Measurements from ENCODE around the gene SPTBN1. TPM values are rescaled to one million over a fixed set of nuclear protein-coding genes. Genes with fewer than 3 reads are reported as not detected.

SPTBN1 gene
- total and polyA plus RNA-seq, 3 donors from 2014 or later = 143 to 366 (median 278) TPM

GRCh38 chr2:54619660-54620231 is 163.6 kb downstream of the SPTBN1 start:
- intact Hi-C loops (cut with DNase I; ENCODE audit: low total_unique reads) = no loop called here

DNA sequence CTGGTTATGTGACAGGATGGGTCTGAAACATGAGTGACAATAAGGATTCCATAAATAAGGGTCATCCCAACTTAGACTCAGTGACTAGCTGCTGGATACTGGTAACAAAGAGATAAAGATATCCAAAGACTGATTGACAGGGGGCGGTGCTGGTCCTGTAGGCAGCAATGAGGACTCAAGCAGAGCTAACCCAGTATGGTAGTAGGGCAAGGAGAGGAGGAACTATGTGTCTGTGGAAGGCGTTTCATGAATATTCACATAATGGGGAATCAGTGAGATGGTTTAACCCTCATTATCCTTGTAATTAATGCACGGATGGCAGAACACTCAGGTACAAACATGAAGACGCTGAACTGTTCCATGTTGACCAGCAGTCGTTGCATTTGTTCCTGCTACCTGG is 164.8 kb downstream of the SPTBN1 start:
- no peaks in the 10 kb centered on the region for H3K36me3 ChIP-seq (ENCODE audit: low read depth, missing control alignments)
- H3K9me3 ChIP-seq = no peaks in the 10 kb centered on the region
- intact Hi-C loops (cut with DNase I; ENCODE audit: low total_unique reads) = no loop called here
- H3K4me1 ChIP-seq = peaks cover 35% of the 10 kb centered on the region
- TF ChIP-seq, protein P1, sequence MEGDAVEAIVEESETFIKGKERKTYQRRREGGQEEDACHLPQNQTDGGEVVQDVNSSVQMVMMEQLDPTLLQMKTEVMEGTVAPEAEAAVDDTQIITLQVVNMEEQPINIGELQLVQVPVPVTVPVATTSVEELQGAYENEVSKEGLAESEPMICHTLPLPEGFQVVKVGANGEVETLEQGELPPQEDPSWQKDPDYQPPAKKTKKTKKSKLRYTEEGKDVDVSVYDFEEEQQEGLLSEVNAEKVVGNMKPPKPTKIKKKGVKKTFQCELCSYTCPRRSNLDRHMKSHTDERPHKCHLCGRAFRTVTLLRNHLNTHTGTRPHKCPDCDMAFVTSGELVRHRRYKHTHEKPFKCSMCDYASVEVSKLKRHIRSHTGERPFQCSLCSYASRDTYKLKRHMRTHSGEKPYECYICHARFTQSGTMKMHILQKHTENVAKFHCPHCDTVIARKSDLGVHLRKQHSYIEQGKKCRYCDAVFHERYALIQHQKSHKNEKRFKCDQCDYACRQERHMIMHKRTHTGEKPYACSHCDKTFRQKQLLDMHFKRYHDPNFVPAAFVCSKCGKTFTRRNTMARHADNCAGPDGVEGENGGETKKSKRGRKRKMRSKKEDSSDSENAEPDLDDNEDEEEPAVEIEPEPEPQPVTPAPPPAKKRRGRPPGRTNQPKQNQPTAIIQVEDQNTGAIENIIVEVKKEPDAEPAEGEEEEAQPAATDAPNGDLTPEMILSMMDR (IDR thresholded peaks at IDR 0.05) = no peak
- TF ChIP-seq POLR2A (IDR thresholded peaks at IDR 0.05) = no peak
- no peaks in the 10 kb centered on the region for H3K27me3 ChIP-seq
- no peak overlapping the region for H3K27ac ChIP-seq
- 86 to 93% methylated on average over 5 of the region's 5 CpGs for WGBS, 2 donors
- no peak for DNase-seq
- H3K4me3 ChIP-seq = no peak overlapping the region

More at GRCh38 chr2:54619660-54620231, 163.6 kb downstream of the SPTBN1 start:
- H3K9me3 ChIP-seq = no peaks in the 10 kb centered on the region
- TF ChIP-seq, protein P1 (IDR thresholded peaks at IDR 0.05) = no peak
- TF ChIP-seq POLR2A (IDR thresholded peaks at IDR 0.05) = no peak
- H3K4me1 ChIP-seq = peaks cover 34% of the 10 kb centered on the region
- H3K4me3 ChIP-seq = no peak overlapping the region
- WGBS, 2 donors = 83 to 84% methylated on average over 9 of the region's 9 CpGs
- H3K27ac ChIP-seq = peak overlapping the region; percentile 38 to 45
- no peaks in the 10 kb centered on the region for H3K27me3 ChIP-seq
- no peak for DNase-seq
- no peaks in the 10 kb centered on the region for H3K36me3 ChIP-seq (ENCODE audit: low read depth, missing control alignments)

DNA sequence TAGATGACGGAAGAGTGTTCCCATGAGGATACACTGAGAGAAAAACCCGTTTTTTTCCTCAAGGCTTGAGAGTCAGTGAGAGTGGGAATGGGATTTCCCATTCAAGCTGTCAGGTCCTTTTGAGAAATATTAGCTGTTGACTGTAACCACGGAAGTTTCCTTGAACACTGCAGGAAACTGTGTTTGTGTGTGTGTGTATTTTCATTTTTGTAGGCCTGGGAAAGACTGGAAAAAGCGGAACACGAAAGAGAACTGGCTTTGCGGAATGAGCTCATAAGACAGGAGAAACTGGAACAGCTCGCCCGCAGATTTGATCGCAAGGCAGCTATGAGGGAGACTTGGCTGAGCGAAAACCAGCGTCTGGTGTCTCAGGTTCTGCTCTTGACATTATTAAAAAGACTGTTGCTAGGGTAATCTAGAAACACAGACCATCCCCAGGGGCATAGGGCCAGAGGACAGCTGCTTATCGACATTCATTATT is 168.5 kb downstream of the SPTBN1 start:
- Histone ChIP-seq H3K36me3 (ENCODE audit: low read depth, missing control alignments) (no peaks in the 10 kb centered on the region), H3K4me3 (no peak overlapping the region), H3K9me3 (no peaks in the 10 kb centered on the region), H3K27me3 (no peaks in the 10 kb centered on the region), H3K27ac (peak overlapping the region in 1 of 2 donors; percentile 74), H3K4me1 (peaks cover 21% of the 10 kb centered on the region)
- no peak for DNase-seq
- 58 to 61% methylated on average over 12 of the region's 12 CpGs for WGBS, 2 donors
- intact Hi-C loops (cut with DNase I; ENCODE audit: low total_unique reads) = no loop called here
- no peak for TF ChIP-seq POLR2A (IDR thresholded peaks at IDR 0.05)

- H3K27me3 ChIP-seq = no peaks in the 10 kb centered on the region
- 81 to 83% methylated on average over 7 of the region's 7 CpGs for WGBS, 2 donors
- TF ChIP-seq, protein P1 (IDR thresholded peaks at IDR 0.05) = no peak
- no peak for TF ChIP-seq POLR2A (IDR thresholded peaks at IDR 0.05)
- peak overlapping the region in 1 of 2 donors; percentile 3 for H3K27ac ChIP-seq
- peaks cover 26% of the 10 kb centered on the region for H3K4me1 ChIP-seq
- H3K9me3 ChIP-seq = no peaks in the 10 kb centered on the region
- no peaks in the 10 kb centered on the region for H3K36me3 ChIP-seq (ENCODE audit: low read depth, missing control alignments)
- H3K4me3 ChIP-seq = no peak overlapping the region
- no peak for DNase-seq
- intact Hi-C loops (cut with DNase I; ENCODE audit: low total_unique reads) = no loop called here
Observed at GRCh38 chr2:54626131-54626530, 170.0 kb downstream of the SPTBN1 start.

GRCh38 chr2:54626884-54627283 is 170.8 kb downstream of the SPTBN1 start:
- intact Hi-C loops (cut with DNase I; ENCODE audit: low total_unique reads) = no loop called here
- no peak for TF ChIP-seq POLR2A (IDR thresholded peaks at IDR 0.05)
- TF ChIP-seq, protein P1 (IDR thresholded peaks at IDR 0.05) = no peak
- 39 to 44% methylated on average over 2 of the region's 2 CpGs for WGBS, 2 donors

More at GRCh38 chr2:54626884-54627283, 170.8 kb downstream of the SPTBN1 start:
- Histone ChIP-seq H3K36me3 (ENCODE audit: low read depth, missing control alignments) (no peaks in the 10 kb centered on the region), H3K27ac (peak overlapping the region in 1 of 2 donors; percentile 3), H3K9me3 (no peaks in the 10 kb centered on the region), H3K4me1 (peaks cover 30% of the 10 kb centered on the region), H3K4me3 (no peak overlapping the region), H3K27me3 (no peaks in the 10 kb centered on the region)
- no peak for DNase-seq
